Stimulated activated CD4-positive, alpha-beta T cell treated with anti-CD3 and anti-CD28 coated beads, Interleukin-1b, Interleukin-23, amount 100 ng/mL, for 48 hours (primary cell): ENCODE data around the gene ZNF816.
"Not testable (repeated sequence)": the region's sequence is repeated elsewhere in the genome, so short reads cannot be mapped to it uniquely, and the experiment has no call there.

Experiments
- DNase-seq: peaks from one replicate; pipeline ENCODE4 v3.0.0-alpha.2; 2020

Gene ZNF816

GRCh38 chr19:52959613-52960295 lies 2.9 kb downstream of the ZNF816 start:
- DNase-seq, result no peak

DNA sequence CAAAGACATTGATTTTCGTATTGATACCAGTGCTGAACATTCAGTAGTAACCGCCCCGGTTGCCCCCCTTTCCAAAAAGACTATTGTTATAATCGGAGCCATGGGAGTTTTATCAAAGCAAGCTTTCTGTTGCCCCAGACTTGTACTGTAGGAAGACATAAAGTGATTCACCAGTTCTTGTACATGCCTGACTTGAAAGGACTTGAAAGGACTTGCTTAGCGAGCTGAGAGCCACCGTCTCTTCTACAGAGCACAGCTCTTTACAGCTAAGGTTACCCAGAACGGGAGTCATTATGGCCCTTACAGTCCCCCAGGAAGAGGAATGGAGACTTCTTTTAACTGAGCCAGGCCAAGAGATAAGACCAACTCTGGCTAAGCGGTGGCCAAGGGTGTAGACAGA lies 5.1 kb downstream of the ZNF816 start:
- DNase-seq, result no peak

GRCh38 chr19:52956917-52957316 lies 5.8 kb downstream of the ZNF816 start:
- no peak for DNase-seq

DNA sequence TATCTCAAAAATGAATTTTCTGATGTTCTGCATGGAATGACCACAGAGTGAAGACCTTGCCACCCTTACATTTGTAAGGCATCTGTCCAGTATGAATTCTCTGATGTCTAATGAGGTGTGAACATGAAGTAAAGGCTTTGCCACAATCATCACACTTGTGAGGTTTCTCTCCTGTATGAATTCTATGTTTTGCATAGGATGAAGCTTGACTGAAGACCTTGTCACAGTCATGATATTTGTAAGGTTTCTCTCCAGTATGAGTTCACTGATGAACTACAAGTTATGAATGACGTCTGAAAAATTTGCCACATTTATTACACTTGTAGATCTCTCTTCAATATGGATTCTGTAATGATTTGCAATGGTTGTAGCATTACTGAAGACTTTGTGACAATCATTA lies 13.3 kb downstream of the ZNF816 start:
- DNase-seq, result no peak

GRCh38 chr19:52948025-52948770 lies 14.5 kb downstream of the ZNF816 start:
- DNase-seq, result no peak

DNA sequence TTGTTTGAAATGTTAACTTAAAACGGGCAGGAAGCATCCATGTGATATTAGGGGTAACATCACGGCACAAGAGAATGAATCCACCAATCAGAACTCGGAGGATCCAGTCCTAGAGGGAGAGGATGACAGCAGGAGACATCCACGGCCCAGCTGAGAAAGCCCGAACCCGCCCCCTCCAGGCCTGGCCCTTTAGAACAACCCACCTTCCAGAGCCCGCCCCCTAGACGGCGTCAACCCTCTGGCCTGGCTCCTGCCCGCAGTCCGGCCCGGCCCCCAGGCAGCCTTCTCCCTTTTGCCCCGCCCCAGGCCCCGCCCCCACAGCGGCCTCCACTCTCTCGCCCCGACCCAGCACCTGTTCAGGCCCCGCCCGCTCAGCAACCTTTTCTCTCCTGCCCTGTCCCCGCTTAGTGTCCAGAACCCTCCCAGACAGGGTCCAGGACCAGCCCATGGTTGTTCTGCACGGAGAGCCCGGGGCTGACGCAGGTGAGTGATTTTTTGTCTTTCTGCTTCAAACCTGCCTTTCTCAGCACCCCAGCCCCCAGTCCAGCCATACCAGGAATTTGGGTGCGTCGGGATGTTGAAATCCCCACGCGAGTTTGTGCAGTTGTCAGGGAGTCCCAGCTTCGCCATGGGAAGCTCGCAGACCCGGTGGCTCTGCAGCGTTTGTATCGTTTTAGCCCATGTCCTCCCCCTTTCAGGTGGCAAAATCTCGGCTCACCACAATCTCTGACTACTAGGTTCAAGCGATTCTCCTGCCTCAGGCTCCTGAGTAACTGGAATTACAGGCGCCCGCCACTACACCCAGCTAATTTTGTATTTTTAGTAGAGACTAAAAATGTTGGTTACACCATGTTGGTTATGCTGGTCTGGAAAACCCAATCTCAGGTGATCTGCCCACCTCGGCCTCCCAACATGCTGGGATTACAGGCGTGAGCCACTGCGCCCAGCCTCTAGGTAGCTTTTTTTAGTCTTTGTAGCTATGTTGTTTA lies 16.1 kb downstream of the ZNF816 start:
- no peak for DNase-seq

DNA sequence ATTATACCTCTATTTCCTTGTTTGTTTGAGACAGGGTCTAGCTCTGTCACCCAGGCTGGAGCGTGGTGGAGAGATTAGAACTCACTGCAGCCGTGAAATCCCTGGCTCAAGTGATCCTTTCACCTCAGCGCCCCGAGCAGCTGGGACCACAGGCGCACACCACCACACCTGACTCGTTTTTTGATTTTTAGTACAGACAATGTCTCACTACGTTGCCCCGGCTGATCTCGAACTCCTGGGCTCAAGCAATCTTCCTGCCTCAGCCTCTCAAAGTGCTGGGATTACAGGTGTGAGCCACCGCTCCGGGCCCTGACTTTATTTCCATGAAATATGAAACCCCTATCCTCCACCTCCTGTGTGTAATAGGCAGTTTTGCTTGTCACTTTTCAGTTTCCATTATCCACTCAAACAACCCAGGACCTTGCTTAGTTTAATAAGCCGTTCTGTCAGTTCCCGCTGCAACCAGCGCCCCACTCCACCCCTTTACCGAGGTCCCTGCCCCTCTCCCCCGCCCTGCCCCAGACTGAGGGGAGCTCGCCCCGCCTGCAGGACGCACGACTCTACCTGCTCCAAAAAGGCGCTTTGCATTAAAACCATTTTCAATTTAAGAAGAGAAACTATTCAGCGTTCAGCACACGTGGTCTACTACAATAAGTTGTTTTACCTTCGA lies 16.9 kb downstream of the ZNF816 start:
- DNase-seq, result no peak

DNA sequence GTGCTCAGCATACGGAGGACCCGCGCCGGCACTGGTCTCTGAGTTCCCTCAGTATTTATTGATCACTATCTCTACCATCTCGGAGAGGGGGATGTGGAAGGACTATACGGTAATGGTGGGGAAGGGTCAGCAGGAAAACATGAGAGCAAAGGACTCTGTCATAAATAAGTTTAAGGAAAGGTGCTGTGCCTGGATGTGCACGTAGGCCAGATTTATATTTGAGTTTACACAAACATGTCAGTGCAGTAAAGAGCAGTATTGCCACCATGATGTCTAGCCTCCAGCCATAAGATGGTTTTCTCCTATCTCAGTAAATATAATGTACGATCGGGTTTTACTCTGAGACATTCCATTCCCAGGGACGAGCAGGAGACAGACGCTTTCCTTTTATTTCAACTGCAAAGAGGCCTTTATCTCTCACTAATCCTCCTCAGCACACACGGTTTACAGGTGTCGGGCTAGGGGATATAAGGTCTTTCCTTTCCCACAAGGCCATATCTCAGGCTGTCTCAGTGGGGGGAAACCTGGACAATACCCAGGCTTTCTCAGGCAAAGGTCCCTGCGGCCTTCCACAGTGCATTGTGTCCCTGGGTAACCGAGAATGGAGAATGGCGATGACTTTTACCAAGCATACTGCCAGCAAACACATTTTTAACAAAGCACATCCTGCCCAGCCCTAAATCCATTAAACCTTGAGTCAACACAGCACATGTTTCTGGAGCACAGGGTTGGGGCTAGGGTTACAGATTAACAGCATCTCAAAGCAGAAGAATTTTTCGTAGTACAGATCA lies 17.8 kb downstream of the ZNF816 start:
- not testable (repeated sequence) for DNase-seq

- DNase-seq, result no peak
Measured at GRCh38 chr19:52943884-52944643, 18.6 kb downstream of the ZNF816 start.

DNA sequence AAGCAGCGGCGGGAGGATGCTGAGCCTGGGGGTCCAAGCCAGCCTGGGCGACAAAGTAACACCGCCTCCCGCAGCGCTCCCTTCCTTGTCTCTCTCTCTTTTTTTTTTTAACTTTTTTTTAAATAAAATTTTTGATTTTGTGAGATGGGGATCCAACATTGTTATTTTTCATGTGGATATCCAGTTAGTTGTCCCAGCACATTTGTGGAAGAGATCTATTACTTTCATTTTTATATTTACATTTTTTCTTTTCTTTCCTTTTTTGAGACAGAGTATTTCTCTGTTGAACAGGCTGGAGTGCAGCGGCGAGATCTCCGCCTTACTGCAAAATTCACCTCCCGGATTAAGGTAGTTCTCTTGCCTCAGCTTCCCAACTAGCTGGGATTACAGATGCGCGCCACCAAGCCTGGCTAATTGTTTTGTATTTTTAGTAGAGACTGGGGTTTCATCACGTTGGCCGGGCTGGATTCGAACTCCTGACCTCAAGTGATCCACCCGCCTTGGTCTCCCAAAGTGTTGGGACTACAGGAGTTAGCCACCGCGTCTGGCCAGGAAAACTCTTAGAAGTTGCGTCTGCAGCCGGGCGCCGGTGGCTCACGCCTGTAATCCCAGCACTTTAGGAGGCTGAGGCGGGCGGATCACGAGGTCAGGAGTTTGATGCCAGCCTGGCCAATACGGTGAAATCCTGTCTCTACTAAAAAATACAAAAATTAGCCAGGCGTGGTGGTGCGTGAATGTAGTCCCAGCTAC lies 19.4 kb downstream of the ZNF816 start:
- DNase-seq, result no peak

DNA sequence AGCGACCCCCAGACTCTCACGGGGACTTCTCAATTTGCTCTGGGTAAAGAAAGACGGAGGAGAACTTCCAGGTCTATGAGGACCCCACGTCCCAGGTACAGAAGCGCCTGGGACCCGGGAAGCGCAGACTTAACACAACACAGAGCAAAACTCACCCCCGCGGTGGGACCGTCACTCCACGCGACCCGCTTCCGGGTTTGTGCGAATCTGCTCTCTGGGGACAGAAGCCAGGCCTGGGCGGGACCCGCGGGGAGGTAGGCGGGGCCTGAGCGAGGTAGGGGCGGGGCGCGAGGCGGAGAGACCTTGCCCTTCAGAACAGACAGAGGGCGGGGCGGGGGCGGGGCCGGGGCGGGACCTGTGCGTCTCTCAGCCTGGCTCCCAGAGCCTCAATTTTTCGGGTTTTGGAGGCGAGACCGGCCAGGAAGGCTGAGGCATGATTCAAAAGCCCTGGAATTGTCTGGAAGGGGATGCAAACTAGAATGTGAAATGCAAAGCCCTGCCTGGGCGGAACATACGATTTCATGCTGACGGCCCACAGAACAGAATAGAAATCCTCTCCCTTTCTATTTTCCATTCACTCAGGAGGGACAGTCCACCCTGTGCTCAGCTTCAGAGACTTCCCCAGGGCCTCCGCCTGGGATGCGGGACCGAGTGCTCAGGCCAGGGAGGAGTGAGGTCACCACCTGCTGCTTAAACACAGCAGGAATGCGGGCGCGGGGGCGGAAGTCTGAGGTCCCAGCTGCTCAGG lies 20.1 kb downstream of the ZNF816 start:
- DNase-seq, result peak; percentile 93

DNA sequence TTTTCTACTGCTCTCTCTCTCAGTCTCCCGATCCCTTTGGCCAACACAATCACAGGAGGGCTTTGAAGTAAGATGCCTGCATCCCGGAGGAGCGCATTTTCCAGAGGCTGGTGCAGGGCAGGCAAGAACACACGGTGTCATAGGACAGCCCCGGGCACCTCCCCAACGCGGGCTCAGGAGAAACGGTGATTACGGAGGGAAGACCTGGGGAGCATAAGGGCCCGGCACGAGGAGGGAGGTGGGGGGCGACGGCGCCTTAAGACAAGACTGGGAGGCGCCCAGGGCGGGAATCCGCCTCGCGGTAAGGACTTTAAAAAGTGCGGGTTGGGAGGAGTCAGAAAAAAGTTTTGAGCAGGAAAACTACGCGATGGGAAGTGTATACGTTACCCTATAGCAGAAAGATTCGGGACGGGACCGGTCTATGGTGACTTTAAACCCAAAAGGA lies 20.7 kb downstream of the ZNF816 start:
- DNase-seq, result no peak

- DNase-seq, result not testable (repeated sequence)
Measured at GRCh38 chr19:52941523-52941922, 21.2 kb downstream of the ZNF816 start.

DNA sequence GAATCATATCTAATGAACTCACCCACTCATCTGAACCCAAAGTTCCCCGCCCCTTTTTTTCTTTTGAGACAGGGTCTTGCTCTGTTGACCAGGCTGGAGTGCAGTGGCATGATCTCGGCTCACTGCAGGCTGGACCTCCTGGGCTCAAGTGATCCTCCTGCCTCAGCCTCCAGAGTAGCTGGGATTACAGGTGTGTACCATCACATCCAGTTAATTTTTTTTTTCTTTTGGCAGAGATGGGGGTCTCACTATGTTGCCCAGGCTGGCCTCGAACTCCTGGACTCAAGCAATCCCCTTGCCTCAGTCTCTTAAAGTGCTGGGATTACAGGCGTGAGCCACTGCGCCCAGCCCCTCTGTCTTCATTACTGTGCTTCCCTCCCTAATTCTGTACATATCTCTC lies 21.8 kb downstream of the ZNF816 start:
- not testable (repeated sequence) for DNase-seq

- DNase-seq, result no peak
Measured at GRCh38 chr19:52938761-52939160, 23.9 kb downstream of the ZNF816 start.

DNA sequence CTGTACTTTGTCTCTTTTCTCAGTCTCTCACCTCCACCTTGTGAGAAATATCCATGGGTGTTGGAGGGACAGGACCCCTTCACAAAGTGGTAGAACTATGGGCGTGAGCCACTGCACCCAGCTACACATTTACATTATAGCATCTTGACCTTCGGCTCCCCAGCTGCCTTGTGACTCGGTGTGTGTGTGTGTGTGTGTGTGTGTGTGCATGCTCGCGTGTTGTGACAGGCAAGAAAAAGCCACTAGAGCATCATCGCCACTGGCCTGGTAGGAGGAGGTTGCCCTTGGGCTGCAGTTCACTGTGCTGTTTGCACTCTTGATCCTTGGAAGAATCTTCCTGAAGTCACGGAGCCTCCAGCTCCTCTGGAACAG lies 25.7 kb downstream of the ZNF816 start:
- no peak for DNase-seq

DNA sequence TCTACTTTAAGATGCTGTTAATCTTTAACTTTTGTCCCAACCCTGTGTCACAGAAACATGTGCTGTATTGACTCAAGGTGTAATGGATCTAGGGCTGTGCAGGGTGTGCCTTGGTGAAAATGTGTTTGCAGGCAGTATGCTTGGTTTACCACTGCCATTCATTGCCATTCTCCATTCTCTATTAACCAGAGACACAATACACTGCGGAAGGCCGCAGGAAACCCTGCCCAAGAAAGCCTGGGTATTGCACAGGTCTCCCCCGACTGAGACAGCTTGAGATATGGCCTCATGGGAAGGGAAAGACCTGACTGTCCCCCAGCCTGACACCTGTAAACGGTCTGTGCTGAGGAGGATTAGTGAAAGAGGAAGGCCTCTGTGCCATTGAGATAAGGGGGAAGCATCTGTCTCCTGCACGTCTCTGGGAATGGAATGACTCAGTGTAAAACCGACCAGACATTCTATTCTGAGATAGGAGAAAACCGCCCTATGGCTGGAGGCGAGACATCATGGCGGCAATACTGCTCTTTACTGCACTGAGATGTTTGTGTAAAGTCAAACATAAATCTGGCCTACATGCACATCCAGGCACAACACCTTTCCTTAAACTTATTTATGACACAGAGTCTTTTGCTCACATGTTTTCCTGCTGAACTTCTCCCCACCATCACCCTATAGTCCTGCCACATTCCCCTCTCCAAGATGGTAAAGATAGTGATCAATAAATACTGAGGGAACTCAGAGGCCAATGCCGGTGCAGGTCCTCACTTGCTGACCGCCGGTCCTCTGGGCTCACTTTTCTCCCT lies 26.3 kb downstream of the ZNF816 start:
- no peak for DNase-seq

DNA sequence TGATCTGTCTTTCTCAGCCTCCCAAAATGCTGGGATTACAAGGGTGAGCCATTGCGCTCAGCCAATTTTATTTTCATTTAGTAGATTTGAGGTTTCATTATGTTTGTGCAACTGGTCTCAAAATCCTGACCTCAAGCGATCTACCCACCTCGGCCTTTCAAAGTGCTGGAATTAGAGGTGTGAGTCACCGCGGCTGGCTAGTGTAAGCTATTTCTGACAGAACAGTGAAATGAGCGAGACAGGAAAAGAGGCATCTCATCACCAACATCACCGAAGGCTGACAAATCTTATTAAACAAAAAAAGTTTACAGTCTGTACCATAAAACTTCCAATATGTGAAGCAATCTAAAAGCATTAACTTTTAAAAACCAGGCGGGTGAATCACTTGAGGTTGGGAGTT lies 27.2 kb downstream of the ZNF816 start:
- no peak for DNase-seq

- not testable (repeated sequence) for DNase-seq
Measured at GRCh38 chr19:52924641-52925040, 38.0 kb downstream of the ZNF816 start.
